ENCODE results near the gene DNTT. TPM values are rescaled to one million over a fixed set of nuclear protein-coding genes. Genes with fewer than 3 reads are reported as not detected.

Gene DNTT
- total and polyA plus RNA-seq, 2 experiments from 2014 or later = not detected

- TF ChIP-seq, protein P1, sequence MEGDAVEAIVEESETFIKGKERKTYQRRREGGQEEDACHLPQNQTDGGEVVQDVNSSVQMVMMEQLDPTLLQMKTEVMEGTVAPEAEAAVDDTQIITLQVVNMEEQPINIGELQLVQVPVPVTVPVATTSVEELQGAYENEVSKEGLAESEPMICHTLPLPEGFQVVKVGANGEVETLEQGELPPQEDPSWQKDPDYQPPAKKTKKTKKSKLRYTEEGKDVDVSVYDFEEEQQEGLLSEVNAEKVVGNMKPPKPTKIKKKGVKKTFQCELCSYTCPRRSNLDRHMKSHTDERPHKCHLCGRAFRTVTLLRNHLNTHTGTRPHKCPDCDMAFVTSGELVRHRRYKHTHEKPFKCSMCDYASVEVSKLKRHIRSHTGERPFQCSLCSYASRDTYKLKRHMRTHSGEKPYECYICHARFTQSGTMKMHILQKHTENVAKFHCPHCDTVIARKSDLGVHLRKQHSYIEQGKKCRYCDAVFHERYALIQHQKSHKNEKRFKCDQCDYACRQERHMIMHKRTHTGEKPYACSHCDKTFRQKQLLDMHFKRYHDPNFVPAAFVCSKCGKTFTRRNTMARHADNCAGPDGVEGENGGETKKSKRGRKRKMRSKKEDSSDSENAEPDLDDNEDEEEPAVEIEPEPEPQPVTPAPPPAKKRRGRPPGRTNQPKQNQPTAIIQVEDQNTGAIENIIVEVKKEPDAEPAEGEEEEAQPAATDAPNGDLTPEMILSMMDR (conservative IDR thresholded peaks at IDR 0.05; ENCODE audit: low read depth in 2 of 2) = no peak
- TF ChIP-seq CREB1 (CRISPR knock-in tag; IDR thresholded peaks at IDR 0.05; ENCODE audit: low read depth) = no peak
- TF ChIP-seq ZNF331 (CRISPR knock-in tag; IDR thresholded peaks at IDR 0.05; ENCODE audit: low read depth) = no peak
Measured at GRCh38 chr10:96366508-96366907, 62.3 kb downstream of the DNTT start (continued).

DNA sequence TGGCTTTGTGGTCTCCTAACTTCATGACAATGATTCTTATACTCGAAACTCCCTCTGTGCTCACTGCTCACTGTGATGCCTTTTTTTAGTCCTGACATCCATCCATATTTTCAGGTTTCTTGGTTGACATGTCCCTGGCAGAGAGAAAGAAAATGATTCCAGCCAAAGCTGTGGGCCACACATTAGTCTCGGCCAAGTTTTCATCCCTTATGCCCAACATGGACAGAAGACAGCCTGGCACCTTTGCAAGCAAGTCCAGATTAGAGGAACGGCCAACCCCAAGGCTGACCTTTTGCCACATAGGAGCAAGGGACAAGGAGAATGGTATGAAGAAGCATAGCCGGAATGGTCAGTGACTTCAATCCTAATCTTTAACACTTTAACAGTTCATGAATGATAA is 63.2 kb downstream of the DNTT start:
- H3K27me3 Mint-ChIP-seq (ENCODE audit: insufficient read depth, low read depth, poor library complexity) = peaks cover 6% of the 10 kb centered on the region
- Histone ChIP-seq H3K4me1 (ENCODE audit: insufficient read depth) (no peaks in the 10 kb centered on the region), H3K4me2 (no peak overlapping the region), H3F3A (replicated peaks; ENCODE audit: low read depth) (no peaks in the 10 kb centered on the region), H2AFZ (no peak overlapping the region), H3K36me3 (ENCODE audit: insufficient read depth) (no peaks in the 10 kb centered on the region), H3K27me3 (ENCODE audit: insufficient read depth) (no peaks in the 10 kb centered on the region), H3K4me3 (no peak overlapping the region), H4K20me1 (replicated peaks; ENCODE audit: insufficient read depth) (no peaks in the 10 kb centered on the region), H3K27ac (ENCODE audit: low read depth) (no peak overlapping the region), H3K79me2 (replicated peaks; ENCODE audit: insufficient read depth) (no peaks in the 10 kb centered on the region), H3K9me2 (ENCODE audit: insufficient read depth) (no peaks in the 10 kb centered on the region)
- H3K36me3 Mint-ChIP-seq (ENCODE audit: low read depth) = no peaks in the 10 kb centered on the region
- DNase-seq (ENCODE audit: low spot score) = no peak
- H3K27ac Mint-ChIP-seq = no peak overlapping the region
- ATAC-seq = no peak
- H3K4me3 Mint-ChIP-seq = no peak overlapping the region
- peaks cover 5% of the 10 kb centered on the region; the same call in 2 of the 3 replicates for H3K4me1 Mint-ChIP-seq
- no peaks in the 10 kb centered on the region for H3K9me3 Mint-ChIP-seq
- TF ChIP-seq NANOG (IDR thresholded peaks at IDR 0.05; ENCODE audit: borderline replicate concordance) (no peak), EZH2phosphoT487 (IDR thresholded peaks at IDR 0.05; ENCODE audit: unreplicated experiment) (no peak), ZNF331 (CRISPR knock-in tag; IDR thresholded peaks at IDR 0.05; ENCODE audit: low read depth) (no peak), POLR2AphosphoS5 (IDR thresholded peaks at IDR 0.05; ENCODE audit: low read depth) (no peak), ZNF462 (CRISPR knock-in tag; IDR thresholded peaks at IDR 0.05) (no peak), JUNB (IDR thresholded peaks at IDR 0.05; ENCODE audit: unreplicated experiment) (no peak), EZH2 (IDR thresholded peaks at IDR 0.05; ENCODE audit: low read depth, unreplicated experiment) (no peak), STAT1 (IDR thresholded peaks at IDR 0.05; ENCODE audit: unreplicated experiment) (no peak)
- TF ChIP-seq, protein P2, sequence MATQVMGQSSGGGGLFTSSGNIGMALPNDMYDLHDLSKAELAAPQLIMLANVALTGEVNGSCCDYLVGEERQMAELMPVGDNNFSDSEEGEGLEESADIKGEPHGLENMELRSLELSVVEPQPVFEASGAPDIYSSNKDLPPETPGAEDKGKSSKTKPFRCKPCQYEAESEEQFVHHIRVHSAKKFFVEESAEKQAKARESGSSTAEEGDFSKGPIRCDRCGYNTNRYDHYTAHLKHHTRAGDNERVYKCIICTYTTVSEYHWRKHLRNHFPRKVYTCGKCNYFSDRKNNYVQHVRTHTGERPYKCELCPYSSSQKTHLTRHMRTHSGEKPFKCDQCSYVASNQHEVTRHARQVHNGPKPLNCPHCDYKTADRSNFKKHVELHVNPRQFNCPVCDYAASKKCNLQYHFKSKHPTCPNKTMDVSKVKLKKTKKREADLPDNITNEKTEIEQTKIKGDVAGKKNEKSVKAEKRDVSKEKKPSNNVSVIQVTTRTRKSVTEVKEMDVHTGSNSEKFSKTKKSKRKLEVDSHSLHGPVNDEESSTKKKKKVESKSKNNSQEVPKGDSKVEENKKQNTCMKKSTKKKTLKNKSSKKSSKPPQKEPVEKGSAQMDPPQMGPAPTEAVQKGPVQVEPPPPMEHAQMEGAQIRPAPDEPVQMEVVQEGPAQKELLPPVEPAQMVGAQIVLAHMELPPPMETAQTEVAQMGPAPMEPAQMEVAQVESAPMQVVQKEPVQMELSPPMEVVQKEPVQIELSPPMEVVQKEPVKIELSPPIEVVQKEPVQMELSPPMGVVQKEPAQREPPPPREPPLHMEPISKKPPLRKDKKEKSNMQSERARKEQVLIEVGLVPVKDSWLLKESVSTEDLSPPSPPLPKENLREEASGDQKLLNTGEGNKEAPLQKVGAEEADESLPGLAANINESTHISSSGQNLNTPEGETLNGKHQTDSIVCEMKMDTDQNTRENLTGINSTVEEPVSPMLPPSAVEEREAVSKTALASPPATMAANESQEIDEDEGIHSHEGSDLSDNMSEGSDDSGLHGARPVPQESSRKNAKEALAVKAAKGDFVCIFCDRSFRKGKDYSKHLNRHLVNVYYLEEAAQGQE (IDR thresholded peaks at IDR 0.05; ENCODE audit: unreplicated experiment) = no peak
- TF ChIP-seq, protein P3, sequence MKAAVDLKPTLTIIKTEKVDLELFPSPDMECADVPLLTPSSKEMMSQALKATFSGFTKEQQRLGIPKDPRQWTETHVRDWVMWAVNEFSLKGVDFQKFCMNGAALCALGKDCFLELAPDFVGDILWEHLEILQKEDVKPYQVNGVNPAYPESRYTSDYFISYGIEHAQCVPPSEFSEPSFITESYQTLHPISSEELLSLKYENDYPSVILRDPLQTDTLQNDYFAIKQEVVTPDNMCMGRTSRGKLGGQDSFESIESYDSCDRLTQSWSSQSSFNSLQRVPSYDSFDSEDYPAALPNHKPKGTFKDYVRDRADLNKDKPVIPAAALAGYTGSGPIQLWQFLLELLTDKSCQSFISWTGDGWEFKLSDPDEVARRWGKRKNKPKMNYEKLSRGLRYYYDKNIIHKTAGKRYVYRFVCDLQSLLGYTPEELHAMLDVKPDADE (IDR thresholded peaks at IDR 0.05) = no peak

Data from GM23338 (cell line).